Middle frontal gyrus (tissue), 1 donor: ENCODE data around the gene ATP1A1.

ENCODE experiments used
- DNase-seq: peaks from one replicate; pipeline ENCODE4 v3.0.0-alpha.2; 2015; ENCODE audit warnings: low spot score; ENCODE audit errors: extremely low spot score

The ATP1A1 gene

DNA sequence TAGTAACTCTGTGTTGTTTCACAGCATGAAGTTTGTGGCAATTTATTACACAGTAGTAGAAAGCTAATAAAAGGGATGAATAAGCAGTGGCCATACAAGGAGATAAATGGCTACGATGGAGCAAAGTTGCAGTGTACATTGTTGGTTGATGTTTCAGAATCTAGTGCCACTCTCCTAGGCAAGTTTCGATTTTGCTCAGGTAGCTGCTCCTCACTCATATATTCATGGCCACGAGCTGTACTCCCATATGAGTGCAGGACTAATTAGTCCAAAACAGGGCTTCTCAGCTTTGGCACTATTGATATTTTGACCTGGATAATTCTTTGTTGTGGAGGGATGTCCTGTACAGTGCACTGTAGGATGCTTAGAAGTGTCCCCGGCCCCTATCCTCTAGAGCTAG, 30.0 kb upstream of the ATP1A1 start:
- no peak for DNase-seq

DNA sequence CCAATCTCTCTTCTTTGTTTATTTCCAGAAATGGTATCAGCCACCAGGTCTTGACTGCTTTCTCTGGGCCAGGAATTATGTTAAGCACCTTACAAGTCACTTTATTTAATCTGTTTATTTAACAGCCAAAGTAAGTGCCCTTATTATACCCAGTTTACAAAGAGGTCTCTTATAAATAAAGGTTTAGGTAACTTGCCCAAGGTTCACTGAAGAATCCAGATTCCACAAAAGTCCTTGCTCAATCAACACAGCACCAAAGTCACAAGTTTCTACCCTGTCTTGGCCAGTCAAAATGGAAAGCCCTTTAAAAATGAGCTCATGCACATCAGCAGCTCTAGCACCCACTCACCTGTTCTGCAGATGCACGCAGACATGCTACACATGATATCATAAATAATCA, 28.0 kb upstream of the ATP1A1 start:
- no peak for DNase-seq

- DNase-seq: no peak
Observed at GRCh38 chr1:116345843-116346242, 27.2 kb upstream of the ATP1A1 start.

GRCh38 chr1:116346943-116347673, 25.9 kb upstream of the ATP1A1 start:
- DNase-seq: no peak

- DNase-seq: no peak
Observed at GRCh38 chr1:116347696-116348095, 25.3 kb upstream of the ATP1A1 start.

DNA sequence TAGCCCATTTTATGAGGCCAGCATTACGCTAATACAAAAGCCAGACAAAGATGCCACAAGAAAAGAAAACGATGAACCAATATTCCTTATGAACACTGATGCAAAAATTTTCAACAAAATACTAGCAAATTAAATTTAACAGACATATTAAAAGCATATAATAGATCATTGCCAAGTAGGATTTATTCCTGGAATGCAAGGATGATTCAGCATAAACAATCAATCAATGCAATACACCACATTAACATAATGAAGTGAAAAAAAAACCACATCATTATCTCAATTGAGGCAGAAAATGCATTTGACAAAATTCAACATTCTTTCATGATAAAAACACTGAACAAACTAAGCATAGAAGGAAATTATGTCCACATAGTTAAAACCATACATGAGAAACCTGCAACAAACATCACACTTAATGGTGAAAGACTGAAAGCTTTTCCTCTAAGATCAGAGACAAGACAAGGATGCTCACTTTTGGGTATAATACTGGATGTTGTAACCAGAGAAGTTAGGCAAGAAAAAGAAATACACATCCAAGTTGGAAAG, 22.9 kb upstream of the ATP1A1 start:
- no peak for DNase-seq

GRCh38 chr1:116351914-116352313, 21.1 kb upstream of the ATP1A1 start:
- DNase-seq: no peak

DNA sequence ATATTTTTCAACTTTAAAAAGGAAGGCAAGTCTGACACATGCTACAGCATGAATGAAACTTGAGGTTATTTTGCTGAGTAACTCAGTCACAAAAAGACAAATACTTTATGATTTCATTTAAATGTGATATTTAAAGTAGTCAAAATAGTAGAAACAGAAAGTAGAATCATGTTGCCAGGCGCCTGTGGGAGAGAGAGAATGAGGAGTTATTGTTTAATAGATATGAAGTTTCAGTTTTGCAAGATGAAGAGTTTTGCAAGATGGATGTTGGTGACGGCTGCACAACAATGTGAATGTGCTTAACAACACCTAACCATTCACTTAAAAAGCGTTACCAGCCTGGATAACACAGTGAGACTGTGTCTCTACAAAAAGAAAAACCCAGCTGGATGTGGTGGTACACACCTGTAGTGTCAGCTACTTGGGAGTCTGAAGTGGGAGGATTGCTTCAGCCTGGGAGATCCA, 20.7 kb upstream of the ATP1A1 start:
- no peak for DNase-seq

- DNase-seq: no peak
Observed at GRCh38 chr1:116353155-116353554, 19.9 kb upstream of the ATP1A1 start.

DNA sequence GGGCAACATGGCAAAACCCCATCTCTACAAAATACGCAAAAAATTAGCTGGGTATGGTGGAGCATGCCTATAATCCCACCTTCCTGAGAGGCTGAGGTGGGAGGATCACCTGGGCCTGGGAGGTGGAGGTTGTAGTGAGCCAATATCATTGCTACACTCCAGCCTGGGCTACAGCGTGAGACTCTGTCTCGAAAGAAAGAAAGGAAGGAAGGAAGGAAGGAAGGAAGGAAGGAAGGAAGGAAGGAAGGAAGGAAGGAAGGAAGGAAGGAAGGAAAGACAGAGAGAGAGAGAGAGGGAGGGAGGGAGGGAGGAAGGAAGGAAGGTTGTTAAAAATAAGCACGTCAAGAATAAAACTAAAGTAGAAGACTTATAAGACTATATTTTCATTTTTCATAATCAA, 17.0 kb upstream of the ATP1A1 start:
- DNase-seq: no peak

DNA sequence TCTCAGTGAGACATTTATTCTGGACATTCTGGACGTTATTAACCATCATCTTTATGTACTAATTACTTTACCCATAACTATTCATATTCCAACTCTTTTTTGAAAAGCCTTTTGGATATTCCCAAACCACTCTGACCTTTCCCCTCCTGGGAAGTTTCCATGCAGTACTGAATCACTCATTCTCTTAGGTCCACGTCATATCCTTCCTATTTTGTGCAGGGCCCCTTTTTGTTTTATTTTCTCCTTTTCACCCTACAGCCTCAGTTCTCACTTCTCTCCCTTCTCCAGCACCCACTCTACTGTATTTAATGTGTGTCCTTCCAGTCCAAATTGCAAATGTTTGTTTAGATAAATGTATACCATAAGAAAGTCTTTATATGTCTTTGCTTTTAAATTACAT, 16.4 kb upstream of the ATP1A1 start:
- DNase-seq: no peak

GRCh38 chr1:116357487-116357886, 15.6 kb upstream of the ATP1A1 start:
- DNase-seq: no peak

GRCh38 chr1:116359060-116359830, 13.8 kb upstream of the ATP1A1 start:
- no peak for DNase-seq

DNA sequence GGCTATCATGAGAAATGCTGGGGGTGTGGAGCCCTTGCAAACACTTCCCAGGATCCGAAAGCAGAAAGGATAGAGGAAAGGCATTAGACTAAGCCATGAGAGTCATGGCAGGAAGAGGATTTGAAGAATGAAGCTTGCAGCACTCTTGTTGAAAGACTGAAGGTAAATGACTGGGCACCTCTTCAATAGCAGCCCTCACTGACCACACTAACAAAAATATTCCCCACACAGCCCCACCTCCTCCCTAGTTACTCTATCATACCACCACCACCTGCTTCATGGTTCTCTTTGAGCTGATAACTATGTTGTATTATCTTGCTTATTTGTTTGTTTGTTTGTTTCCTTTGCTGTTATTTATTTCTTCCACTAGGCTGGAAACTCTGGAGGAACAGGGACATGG, 13.2 kb upstream of the ATP1A1 start:
- no peak for DNase-seq

DNA sequence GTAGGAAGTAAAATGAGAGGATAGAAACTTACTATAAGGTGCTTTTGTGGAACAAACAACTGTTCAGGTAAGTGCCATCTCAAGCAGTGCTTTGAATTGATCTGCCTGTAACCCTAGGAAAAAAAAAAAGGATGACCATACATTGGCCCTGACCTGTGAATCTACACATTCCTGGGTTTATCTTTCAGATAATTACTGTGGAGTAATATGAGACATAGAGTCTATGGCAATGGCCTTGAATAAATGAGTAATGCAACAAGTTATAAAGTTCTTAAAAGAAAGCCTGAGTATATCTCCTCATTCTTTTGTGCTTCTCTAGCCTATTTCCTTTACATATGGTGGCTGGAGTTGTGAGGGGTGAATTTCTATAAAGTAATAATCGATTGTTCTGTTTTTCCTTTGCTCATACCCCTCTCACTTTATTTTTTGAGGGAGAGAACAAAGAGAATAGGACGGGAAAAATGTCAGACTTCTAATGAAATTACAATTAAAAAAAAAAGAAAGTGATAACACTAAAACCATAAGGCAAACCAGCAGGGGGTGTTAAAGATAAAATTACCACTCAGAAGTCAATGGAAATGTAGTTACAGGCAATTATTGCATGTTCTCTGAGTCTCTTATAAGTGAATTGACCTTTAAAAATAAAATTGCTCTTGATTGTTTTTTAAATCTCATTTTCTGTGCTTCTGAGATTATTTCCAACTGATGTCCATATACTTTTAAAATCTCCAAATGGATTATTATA, 12.4 kb upstream of the ATP1A1 start:
- no peak for DNase-seq

- no peak for DNase-seq
Observed at GRCh38 chr1:116361648-116362047, 11.4 kb upstream of the ATP1A1 start.

DNA sequence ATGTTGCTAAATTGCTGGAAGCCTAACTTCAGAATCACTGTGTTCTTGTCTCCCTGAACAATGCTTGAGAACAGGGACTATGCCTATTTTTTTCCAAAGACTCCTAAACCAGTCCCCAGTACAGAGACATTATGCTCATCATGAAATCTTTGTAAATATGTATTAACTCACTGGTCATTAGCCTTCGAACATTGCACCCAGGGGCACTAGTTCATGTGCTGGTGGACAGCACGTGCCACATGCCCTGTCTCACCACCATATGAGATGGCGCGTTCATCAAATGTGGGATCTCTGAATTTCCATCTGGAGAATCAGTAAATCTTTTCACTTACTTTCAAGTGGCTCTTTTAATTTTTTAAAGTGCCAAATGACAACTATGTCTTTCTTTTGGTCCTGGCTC, 11.0 kb upstream of the ATP1A1 start:
- DNase-seq: no peak

DNA sequence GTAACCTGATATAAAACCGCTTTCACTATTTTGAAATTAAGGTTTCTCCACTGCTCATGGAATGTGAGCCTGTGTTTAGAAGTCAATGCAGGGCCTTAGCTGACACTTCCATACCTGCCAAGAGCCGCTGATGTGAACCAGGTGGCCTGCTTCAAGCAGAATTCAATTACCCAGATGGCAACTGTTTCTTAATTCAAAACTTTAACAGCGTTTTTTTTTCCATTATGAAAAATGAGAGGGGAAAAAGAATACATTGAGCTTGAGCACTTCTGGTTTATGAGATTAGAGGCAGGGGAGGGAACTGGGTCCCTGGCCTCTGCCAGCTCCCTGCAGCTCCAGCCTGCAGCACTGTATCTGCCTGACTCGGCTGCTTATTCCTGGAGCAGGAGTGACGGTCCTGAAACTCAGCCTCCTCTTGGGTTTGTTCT, 7.7 kb upstream of the ATP1A1 start:
- DNase-seq: no peak

DNA sequence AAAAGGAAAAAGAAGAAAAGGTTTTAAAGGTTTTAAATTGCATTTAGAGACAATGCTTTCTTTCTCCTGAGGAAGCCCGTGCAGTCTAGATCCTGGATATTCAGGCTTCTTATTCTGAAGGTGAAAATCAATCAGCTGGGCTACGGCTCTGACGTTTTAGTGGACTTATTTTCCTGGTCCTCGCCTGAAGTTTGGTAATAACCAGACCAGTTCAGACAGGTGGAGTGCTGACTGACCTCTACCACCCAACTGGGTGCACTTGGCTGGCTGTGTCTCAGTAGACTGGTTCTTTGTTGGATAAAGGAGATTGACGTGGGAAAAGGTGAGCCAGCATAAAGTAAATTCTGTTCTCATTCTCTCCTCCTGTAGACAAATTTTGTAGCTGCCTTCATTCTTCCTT, 7.2 kb upstream of the ATP1A1 start:
- DNase-seq: no peak

DNA sequence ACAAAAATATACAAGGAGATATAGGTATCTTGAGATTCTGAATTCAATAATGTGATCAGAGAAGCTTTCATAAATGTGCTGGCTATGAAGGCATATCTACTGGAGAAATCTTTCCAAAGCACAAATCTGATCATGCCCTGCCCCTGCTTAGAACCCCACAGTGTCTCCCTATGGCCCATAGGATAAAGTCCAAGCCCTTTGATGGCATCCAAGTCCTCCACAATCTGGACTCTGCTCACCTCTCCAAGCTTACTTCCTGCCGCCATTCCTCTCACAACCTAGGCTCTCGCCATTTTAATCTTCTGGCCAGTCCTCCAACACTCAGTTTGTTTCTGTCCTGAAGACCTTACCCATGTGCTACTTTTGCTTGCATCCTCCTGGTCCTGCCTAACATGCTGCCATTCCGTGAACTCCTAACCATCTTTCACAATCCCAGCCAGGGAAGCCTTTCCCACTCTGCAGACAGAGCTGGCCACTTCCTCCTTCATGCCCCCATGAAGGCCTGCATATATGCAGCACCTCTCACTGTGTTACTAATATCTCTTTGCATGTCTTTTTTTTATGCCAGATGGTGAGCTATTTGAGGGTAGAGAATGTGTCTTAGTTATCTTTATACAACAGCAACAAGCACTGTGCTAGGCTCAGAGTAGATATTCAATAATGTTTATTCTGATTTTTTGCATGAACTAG, 5.6 kb upstream of the ATP1A1 start:
- no peak for DNase-seq

DNA sequence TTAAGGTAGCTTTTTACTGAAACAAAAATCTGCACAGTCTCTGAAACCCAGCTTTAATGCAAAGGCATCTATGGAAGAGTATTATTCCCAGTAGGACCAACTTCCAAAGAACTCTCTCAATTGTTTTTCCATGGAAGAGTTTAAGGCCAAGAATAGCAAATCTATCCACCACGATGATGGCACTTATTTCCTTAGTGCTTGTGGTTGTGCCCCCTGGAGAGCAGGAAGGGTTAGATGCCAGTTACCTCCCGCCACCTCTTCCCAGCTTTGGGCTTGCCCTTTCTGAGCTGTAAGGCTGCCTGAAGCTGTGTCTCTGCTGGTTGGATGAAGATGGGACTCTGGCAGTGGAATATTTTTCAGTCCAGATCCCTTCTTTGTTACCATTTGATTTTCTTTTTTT, 4.8 kb upstream of the ATP1A1 start:
- DNase-seq: no peak
